Thyroid gland (tissue), 4 donors: ENCODE measurements around the gene BLM. TPM values are rescaled to one million over a fixed set of nuclear protein-coding genes. Genes with fewer than 3 reads are reported as not detected.

Source experiments
- DNase-seq, 2 donors: peaks; one replicate each; pipeline ENCODE4 v3.0.0-alpha.2; 2019
- H3K27ac ChIP-seq, 3 donors: fragments of 200-600 bp; sonication (generic); 1 replicate in 2 of 3; 2 replicates in 1 of 3; pipeline ENCODE4 v1.5.1; 2016 to 2019; ENCODE audit warnings: mild to moderate bottlenecking in 1 of 3, moderate library complexity in 1 of 3
- H3K27me3 ChIP-seq: fragments of 200-600 bp; sonication (generic); one replicate; pipeline ENCODE4 v1.5.1; 2019
- H3K36me3 ChIP-seq, 2 donors: fragments of 200-600 bp; sonication (generic); one replicate each; pipeline ENCODE4 v1.5.1; 2016 to 2019
- H3K4me1 ChIP-seq, 2 donors: fragments of 200-600 bp; sonication (generic); one replicate each; pipeline ENCODE4 v1.5.1; 2017 to 2019
- H3K4me3 ChIP-seq, 3 donors: fragments of 200-600 bp; sonication (generic); replicated peaks in 1 of 3; 1 replicate in 2 of 3; 2 replicates in 1 of 3; pipeline ENCODE4 v1.5.1; 2016; ENCODE audit warnings: mild to moderate bottlenecking in 1 of 3
- H3K9me3 ChIP-seq: fragments of 200-600 bp; sonication (generic); one replicate; pipeline ENCODE4 v1.5.1; 2017
- POLR2A ChIP-seq, 2 donors: fragments of 450-650 bp; IDR thresholded peaks; one replicate each; pipeline ENCODE4 v1.6.1; 2017; ENCODE audit warnings: antibody characterized with exemption in 2 of 2, mild to moderate bottlenecking in 2 of 2, moderate library complexity in 1 of 2
- WGBS, 2 donors: methylation state at CpG; one replicate each; pipeline ENCODE4 v1.1.5; 2017; 5-methylcytosine and 5-hydroxymethylcytosine counted together
- intact Hi-C: fragments of 100-400 bp; cut with DNase I; formaldehyde crosslinking; loops from one replicate; pipeline ENCODE4 v1.15.1; 2023
- total RNA-seq, 4 donors: library from RNA; depleted of rRNA; stranded (reverse); fragments of >200 nt; gene quantifications; one replicate each; pipeline ENCODE4 v1.2.3, GENCODE V29; 2016
- TF ChIP-seq, protein P1 (sequence below), 6 experiments: fragments of 200-600 bp in 3 of 6; fragments of 450-650 bp in 3 of 6; sonication (generic) in 3 of 6; IDR thresholded peaks; one replicate each; pipeline ENCODE4 v1.5.1; 2016 to 2019; ENCODE audit warnings: antibody characterized with exemption in 6 of 6, mild to moderate bottlenecking in 2 of 6, inconsistent platforms in 1 of 6, moderate library complexity in 1 of 6

The BLM gene
- total RNA-seq, 4 donors from 2014 or later = 0.67 to 1.3 (median 1.2) TPM

DNA sequence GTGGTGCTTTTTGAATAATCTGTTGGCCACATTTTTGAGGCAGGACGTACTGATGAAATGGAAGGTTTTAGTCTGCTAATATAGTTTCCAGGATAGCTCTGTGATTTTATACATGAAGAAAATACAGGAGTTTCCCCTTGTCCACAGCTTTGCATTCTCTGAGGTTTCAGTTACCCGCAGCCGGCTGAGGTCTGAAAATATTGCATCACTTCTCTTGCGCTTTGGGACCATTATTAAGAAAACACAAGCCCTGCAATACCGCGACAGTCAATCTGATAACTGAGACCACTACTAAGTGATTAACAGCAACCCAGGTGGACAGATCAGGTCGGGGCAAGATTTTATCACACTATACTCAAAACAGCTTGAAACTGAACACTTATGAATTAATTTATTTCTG lies 33.0 kb downstream of the BLM start:
- Histone ChIP-seq H3K9me3 (no peaks in the 10 kb centered on the region), H3K27ac (no peak overlapping the region), H3K27me3 (no peaks in the 10 kb centered on the region), H3K4me3 (no peak overlapping the region), H3K4me1 (no peaks in the 10 kb centered on the region), H3K36me3 (no peaks in the 10 kb centered on the region)
- intact Hi-C loops = no loop called here
- TF ChIP-seq, protein P1, sequence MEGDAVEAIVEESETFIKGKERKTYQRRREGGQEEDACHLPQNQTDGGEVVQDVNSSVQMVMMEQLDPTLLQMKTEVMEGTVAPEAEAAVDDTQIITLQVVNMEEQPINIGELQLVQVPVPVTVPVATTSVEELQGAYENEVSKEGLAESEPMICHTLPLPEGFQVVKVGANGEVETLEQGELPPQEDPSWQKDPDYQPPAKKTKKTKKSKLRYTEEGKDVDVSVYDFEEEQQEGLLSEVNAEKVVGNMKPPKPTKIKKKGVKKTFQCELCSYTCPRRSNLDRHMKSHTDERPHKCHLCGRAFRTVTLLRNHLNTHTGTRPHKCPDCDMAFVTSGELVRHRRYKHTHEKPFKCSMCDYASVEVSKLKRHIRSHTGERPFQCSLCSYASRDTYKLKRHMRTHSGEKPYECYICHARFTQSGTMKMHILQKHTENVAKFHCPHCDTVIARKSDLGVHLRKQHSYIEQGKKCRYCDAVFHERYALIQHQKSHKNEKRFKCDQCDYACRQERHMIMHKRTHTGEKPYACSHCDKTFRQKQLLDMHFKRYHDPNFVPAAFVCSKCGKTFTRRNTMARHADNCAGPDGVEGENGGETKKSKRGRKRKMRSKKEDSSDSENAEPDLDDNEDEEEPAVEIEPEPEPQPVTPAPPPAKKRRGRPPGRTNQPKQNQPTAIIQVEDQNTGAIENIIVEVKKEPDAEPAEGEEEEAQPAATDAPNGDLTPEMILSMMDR (IDR thresholded peaks at IDR 0.05) = no peak
- TF ChIP-seq POLR2A (IDR thresholded peaks at IDR 0.05) = no peak
- WGBS, 2 donors = 86 to 87% methylated on average over 7 of the region's 7 CpGs
- DNase-seq = no peak

DNA sequence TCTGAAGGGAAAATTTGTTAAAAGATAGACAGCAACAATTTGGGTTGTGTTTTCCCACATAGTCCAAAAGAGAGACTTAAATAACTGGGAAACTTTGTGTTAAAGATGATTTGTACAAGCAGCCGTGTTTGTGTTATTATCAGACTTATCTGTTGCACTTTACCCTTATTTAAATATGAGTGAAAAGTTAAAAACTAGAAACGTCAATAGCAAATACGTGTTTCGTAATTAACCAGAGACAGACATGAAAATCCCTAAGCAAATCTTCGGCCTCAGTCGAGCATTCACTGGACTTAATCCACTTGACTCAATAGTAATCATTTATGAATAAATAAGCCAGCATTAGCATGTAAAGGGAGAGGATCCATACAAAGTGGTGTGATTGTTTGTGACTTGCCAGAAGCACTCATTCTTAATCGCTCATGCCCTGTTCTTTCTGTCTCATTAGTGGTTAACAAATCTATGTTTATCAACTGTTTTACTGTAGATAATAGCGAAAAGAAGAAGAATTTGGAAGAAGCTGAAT lies 34.2 kb downstream of the BLM start:
- Histone ChIP-seq H3K4me1 (no peaks in the 10 kb centered on the region), H3K36me3 (no peaks in the 10 kb centered on the region), H3K9me3 (no peaks in the 10 kb centered on the region), H3K4me3 (no peak overlapping the region), H3K27ac (no peak overlapping the region), H3K27me3 (no peaks in the 10 kb centered on the region)
- no peak for DNase-seq
- TF ChIP-seq, protein P1 (IDR thresholded peaks at IDR 0.05) = no peak
- TF ChIP-seq POLR2A (IDR thresholded peaks at IDR 0.05) = no peak
- 91 to 94% methylated on average over 8 of the region's 8 CpGs for WGBS, 2 donors
- intact Hi-C loops = no loop called here

DNA sequence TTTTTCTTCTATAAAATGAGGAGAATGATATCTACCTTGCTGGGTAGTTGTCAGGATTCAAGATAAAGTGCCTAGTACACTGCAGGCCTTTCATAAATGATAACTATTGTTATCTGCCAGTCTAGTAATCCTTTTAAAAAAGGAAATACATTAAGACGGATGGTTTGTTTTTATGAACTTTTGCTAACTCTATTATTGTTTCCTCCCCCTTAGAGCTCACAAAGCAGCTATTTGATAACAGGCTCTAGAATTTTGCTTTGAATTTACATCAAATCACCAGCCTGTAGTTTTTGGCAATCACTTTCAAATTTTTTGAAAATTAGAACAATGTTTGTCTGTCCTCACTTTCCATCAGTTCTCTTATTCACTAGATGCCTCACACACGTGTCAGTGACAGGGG lies 39.8 kb downstream of the BLM start:
- no peak overlapping the region for H3K4me3 ChIP-seq
- intact Hi-C loops = no loop called here
- WGBS, 2 donors = 77 to 90% methylated on average over 2 of the region's 2 CpGs
- no peaks in the 10 kb centered on the region for H3K27me3 ChIP-seq
- no peaks in the 10 kb centered on the region for H3K9me3 ChIP-seq
- H3K4me1 ChIP-seq = no peaks in the 10 kb centered on the region
- H3K36me3 ChIP-seq = no peaks in the 10 kb centered on the region
- TF ChIP-seq POLR2A (IDR thresholded peaks at IDR 0.05) = no peak
- TF ChIP-seq, protein P1 (IDR thresholded peaks at IDR 0.05) = no peak
- DNase-seq = no peak
- H3K27ac ChIP-seq = no peak overlapping the region

DNA sequence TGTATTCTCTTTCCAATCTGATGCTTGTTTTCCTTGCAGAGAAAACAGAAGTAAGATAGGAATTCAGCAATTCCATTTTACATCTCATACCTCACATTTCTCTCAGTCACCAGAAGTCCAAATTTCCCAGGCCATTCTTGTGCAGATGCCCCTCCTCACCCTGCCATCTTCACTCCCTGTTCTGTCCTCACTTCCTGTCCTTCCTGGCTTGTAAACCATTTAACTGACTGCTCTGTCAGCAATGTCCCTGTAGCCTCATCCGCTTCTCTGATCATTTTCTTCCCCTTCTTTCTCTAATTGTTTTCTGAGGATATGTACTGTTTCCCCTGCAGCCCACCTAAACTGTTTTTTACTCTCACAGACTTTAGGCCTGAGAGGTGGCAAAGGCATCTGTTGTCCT lies 40.3 kb downstream of the BLM start:
- intact Hi-C loops = no loop called here
- WGBS, 2 donors = 88 to 93% methylated on average over 1 of the region's 1 CpG
- Histone ChIP-seq H3K4me1 (no peaks in the 10 kb centered on the region), H3K27ac (no peak overlapping the region), H3K9me3 (no peaks in the 10 kb centered on the region), H3K27me3 (no peaks in the 10 kb centered on the region), H3K36me3 (no peaks in the 10 kb centered on the region), H3K4me3 (no peak overlapping the region)
- no peak for TF ChIP-seq POLR2A (IDR thresholded peaks at IDR 0.05)
- TF ChIP-seq, protein P1 (IDR thresholded peaks at IDR 0.05) = no peak
- no peak for DNase-seq

DNA sequence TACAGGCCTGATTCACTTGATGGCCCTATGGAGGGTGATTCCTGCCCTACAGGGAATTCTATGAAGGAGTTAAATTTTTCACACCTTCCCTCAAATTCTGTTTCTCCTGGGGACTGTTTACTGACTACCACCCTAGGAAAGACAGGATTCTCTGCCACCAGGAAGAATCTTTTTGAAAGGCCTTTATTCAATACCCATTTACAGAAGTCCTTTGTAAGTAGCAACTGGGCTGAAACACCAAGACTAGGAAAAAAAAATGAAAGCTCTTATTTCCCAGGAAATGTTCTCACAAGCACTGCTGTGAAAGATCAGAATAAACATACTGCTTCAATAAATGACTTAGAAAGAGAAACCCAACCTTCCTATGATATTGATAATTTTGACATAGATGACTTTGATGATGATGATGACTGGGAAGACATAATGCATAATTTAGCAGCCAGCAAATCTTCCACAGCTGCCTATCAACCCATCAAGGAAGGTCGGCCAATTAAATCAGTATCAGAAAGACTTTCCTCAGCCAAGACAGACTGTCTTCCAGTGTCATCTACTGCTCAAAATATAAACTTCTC lies 43.6 kb downstream of the BLM start:
- H3K27me3 ChIP-seq = no peaks in the 10 kb centered on the region
- no peaks in the 10 kb centered on the region for H3K4me1 ChIP-seq
- intact Hi-C loops = no loop called here
- TF ChIP-seq, protein P1 (IDR thresholded peaks at IDR 0.05) = no peak
- TF ChIP-seq POLR2A (IDR thresholded peaks at IDR 0.05) = no peak
- H3K4me3 ChIP-seq = no peak overlapping the region
- H3K9me3 ChIP-seq = no peaks in the 10 kb centered on the region
- no peak overlapping the region for H3K27ac ChIP-seq
- WGBS, 2 donors = 92% methylated on average over 1 of the region's 1 CpG
- no peaks in the 10 kb centered on the region for H3K36me3 ChIP-seq
- no peak for DNase-seq
